ENCODE data around the gene ZNG1A. TPM values are rescaled to one million over a fixed set of nuclear protein-coding genes. Genes with fewer than 3 reads are reported as not detected.

Gene ZNG1A
- total RNA-seq, result 94.3 TPM

DNA sequence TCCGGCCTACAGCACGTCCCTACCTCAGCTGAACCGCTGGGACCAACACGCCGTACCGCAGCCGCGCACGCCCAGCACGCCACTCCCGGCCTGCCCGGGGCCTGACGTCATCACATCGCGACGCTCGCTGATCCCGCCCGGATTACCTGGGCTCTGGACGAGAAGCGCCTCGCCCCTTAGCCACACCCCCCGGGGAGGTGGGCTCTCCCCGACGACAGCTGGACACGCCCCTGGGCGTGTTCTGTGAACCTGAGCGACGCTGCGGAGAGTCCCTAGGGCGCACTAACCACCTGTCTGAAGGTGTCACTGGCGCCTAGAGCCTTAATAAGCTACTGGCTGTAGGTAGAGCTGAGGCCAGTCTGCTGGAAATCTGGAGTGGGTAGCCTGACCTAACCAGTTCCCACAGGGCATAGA, at the start of gene ZNG1A:
Gene ZNG1A (minus strand): TSS at position 87 of the 414 bp plus-strand sequence. CDS start 87 bp downstream, outside the sequence.

DNA sequence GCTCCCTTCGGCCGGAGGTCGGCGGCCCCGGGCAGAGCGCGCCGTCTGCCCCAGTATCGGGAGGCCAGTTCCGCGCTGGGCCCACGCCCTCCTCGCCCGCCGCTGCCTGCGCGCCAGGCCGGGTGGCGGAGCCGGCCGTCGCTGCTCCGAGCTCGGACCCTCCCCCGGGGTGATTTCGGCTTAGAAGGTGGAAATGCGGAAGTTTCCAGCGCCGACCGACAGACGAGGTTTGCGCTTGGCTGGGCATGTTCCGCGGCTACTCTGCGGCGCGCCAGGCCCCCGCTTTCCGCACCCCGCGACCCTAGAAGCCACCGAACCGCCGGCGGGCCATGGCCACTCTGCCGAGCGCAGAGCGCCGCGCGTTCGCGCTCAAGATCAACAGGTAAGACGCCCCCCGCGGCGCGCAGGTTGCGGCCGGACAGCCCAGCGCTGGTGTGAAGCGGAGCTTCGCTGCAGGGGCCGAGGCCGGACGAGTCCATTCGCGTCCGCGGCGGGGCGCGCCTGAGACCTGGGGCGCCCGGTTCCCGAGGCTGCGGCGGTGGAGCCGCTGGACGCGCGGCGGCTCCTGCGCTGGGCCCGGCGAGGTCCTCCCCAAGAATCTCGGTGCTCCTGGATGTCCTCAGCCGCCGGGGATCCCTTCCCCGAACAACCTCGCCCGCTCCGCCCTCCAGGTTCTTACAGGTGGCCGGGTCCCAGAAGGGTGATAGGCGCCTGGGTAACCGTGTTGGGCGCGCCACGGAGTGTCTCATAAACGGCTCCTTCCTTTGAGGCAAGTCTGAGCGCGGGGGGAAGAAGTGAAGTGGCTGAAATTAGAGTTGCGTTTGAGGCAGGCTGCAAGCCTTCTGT, 36.0 kb upstream of the ZNG1A start, which contains the start of gene DOCK8:
Gene DOCK8 (plus strand): TSS at position 218 of the 846 bp plus-strand sequence. CDS start 112 bp downstream, at position 330.

DNA sequence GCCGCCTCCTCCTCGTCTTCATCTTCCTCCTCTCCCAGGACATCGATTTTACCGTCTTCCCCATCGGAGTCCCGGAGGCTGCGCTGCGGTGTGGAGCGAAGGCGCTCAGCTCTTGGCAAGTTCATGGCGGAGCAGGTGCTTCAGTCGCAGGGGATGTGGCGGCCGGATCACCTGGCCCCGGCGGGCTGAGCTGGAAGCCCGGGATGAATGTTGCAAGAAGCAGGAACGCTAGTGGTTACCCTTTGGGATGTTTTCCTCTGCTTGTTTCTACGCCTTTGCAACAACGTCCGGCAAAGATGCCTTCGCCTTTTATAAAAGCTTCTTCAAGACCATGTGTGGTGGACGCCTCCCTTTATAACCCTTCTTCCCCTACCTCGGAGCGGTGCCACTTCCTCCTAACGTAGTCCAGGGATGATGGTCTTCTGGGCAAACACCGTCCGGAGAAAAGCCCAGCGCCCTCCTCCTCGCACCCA, 60.8 kb downstream of the ZNG1A start, which contains the start of gene FOXD4:
Gene FOXD4 (minus strand): TSS at position 423 of the 473 bp plus-strand sequence. CDS start 298 bp downstream, at position 125.

Other genes starting within 250 kb of the ZNG1A start
- 11.8 TPM for gene WASHC1, start 149.6 kb downstream of the ZNG1A start, total RNA-seq
- gene FOXD4, start 60.6 kb downstream of the ZNG1A start, total RNA-seq, result 0.82 TPM
- 33.6 TPM for gene DOCK8, start 35.8 kb upstream of the ZNG1A start, total RNA-seq

All from camera-type eye (tissue), 1 donor.